Measurements from ENCODE around the gene UIMC1.

GRCh38 chr5:176868731-176869130 is 137.8 kb downstream of the UIMC1 start:
- no peak for TF ChIP-seq CTCF (IDR thresholded peaks at IDR 0.05)
- no peak for TF ChIP-seq POLR2A (IDR thresholded peaks at IDR 0.05)
